Limb (tissue), 2 donors: ENCODE results near the gene KCTD15.
"Not testable (repeated sequence)": the region's sequence is repeated elsewhere in the genome, so short reads cannot be mapped to it uniquely, and the experiment has no call there.

Experiments
- DNase-seq, 2 donors: peaks; one replicate each; pipeline ENCODE4 v3.0.0-alpha.2; 2016; ENCODE audit errors: extremely low spot score in 2 of 2

The KCTD15 gene

DNA sequence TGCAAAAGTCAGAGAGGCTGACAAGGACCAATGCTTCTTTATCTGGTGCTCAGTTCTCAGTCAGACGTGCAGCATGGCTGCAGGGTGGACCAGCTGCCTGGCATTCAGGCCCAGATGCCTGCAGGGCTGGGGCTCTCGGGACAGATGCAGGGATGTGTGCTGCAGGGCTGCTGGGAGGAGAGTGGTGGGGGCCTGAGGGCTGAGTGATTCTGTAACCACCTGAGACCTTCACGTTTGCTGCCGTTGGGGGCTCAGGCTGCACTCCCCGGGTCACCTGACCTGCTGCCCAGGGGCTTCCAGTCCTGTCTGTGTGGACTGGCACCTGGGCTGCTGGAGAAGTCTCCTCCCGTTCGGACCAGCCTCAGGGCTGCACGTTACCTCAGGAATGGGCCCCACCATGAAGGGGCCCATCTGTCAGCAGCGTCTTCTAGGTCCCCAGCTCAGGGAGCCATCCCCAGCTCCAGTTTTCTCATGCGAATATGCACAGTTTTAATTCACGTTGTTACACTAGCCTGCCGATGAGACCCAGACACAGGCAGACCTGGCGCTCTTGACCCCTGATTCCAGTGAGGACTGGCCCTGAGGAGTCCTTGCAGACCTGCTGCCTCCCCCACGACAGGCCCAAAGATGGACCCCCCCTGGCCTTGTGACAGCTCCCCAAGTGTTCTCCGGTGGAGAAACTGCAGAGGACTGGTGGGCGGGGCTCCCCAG lies 16.9 kb downstream of the KCTD15 start:
- no peak for DNase-seq

GRCh38 chr19:33814181-33815165 lies 17.8 kb downstream of the KCTD15 start:
- DNase-seq: no peak

DNA sequence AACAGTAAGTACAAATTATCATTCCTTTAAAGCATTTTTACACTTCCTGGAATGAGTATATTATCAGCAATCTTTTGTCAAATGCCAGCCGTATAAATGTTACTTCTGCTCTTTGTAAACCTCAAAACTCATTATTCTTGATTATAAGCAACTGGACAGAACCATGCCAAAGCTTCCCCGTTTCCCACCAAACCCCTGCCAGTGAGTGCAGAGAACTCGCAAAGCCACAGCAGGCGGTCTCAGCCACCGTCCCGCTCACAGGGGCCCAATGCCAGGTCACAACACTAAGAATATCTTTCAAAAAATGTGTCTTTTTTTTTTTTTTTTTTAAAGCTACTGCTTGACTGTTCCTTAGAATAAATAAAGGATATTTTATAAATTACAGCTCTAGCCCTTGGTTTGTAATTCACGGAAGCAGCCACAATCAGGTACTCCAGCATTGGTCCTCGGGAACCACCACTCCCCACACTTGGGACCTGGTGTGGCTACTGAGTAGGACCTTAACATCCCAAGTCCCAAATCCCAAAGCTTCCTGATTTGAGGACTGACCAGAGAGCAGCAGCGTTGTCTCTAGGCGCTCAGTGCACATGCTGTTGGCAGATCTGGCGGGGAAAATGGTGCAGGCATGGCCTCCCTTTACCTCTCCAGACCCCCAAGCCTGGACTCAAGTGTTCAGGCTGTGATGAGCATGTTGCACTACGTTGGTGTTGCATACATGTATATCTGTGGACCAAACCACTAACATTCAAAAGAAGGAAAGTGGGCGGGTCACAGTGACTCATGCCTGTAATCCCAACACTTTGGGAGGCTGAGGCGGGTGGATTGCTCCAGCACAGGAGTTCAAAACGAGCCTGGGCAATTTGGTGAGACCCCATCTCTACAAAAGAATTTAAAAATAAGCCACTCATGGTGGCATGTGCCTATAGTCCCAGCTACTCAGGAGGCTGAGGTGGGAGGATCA lies 19.0 kb downstream of the KCTD15 start:
- DNase-seq: no peak

DNA sequence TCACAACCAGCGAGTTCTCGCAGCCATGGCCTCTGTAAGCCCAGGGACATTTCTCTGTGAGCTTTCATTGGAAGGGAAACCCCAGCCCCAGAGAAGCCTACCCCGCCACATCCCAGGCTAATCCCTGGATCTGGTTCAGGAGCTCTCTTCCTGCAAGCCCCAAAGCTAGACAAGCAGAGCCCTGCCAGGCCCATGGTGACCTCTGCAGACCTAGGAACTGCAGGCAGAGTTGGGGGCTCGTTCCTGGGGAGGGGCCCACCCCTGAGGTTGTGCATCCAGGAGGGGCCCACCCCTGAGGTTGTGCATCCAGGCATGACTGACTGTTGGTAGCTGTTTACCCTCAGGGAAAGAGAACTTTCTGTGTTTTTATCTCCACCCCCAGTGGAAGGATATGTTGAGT lies 21.7 kb downstream of the KCTD15 start:
- no peak for DNase-seq

GRCh38 chr19:33819078-33819477 lies 22.4 kb downstream of the KCTD15 start:
- DNase-seq: not testable (repeated sequence)

DNA sequence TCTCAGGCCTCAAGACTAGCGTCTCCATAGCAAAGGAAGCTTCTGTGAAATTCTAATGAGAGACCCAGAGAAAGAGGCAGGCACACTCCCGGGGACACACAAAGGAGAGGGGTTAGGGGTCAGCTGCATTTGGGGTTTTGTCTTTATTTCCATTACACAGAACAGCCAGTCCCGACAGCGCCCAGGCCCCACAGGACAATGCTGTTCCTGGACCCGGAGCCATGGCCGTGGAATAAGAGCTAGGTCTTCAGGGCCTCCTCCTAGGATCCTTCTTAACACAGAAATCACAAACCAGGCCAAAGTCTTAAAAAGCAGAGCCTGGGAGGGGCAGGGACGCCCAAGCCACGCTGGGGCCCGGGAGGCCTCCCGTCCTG lies 22.8 kb downstream of the KCTD15 start:
- DNase-seq: no peak

DNA sequence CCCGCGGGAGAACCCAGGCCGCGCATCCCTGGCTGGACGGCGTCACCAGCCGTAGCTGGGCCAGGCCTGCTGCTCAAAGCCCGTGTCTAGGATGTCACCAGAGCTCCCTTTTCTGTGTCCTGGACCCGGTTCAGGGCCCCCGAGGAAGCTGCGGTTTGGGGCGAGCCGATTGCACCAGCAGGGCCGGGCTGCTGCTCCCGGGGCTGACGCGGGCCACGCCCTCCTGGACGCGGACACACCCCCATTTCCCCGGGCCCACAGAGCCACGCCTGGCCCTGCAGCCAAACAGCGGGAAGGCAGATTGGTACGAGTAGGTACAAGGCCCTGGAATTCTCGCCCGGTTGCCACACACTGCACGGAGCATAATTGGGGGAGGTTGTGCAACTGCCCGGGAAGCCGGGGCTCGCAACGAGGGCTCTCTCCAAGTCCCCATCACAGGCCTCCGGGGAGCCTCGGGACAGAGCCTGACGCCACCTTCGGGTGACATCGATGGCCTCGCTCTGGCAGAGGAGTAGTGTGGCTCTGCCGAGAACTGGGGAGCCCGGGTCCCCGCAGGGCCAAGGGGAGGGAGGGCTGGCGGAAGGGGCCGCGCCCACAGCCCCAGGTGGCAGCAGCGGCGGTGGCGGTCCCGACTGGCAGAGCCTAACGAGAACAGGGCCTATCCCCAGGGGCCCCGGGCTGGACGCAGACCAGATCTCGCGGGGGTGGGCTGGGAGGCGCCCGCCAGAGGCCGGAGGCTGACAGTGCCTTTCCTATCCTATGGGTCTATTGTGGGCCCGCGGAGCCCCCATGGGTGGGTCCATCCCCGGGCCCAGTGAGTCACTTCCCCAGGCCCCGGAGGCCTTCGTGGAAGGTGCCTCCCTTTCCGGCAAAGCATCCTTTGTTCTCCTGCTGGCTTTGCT lies 23.5 kb downstream of the KCTD15 start:
- DNase-seq: peak; percentile 15 to 78

DNA sequence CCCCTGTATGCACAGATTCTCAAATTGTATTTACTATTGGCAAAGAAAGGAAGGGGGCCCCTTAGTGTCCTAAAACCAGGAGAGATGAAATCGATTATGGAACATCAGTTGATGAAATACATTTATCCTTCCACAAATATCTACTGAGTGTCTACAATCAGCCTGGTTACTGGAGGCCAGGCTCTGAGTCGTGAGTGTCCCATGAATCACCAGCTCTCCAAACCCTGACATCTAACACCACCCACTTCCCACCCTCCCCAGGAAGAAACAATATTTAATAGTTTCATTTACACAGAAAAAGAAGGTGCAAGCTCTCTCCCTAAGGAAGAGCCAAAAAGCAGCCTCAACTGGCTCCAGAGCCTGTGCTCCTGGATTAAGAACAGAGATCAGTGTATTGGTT lies 25.2 kb downstream of the KCTD15 start:
- no peak for DNase-seq

DNA sequence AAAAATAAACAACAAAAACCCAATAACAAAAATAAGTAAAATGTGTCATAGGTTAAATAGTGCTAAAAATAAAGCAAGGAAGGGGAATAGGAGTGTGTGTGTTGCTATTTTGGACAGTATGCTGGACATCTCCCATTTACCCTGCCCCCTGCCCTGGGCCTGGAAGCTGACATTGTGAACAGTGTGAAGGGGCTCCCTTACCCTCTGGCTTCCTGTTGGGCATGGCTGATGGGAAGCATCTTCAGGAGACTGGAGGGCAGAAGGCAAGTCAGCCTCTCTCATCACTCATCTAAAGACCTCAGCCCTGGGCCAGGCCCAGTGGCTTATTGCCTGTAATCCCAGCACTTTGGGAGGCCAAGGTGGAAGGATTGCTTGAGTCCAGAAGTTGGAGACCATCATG lies 26.7 kb downstream of the KCTD15 start:
- DNase-seq: no peak

DNA sequence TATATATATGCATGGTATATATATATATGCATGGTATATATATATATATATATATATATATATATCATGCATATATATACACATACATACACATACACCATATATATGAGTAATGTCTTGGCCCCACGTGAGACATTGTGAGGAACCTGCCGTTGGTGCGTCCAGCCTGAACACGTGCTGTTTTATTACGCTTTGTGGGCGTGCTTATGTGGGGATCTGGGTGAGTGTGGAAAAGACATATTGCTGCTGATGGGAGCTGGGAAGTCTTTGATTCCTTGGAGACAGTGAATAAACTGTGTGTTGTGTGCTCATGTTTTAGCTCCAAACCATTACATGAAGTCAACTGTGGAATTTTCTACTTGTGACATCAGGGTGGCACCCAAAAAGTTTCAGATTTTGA lies 28.9 kb downstream of the KCTD15 start:
- no peak for DNase-seq

- no peak for DNase-seq
Observed at GRCh38 chr19:33826521-33826920, 29.9 kb downstream of the KCTD15 start.

- no peak for DNase-seq
Observed at GRCh38 chr19:33828266-33829075, 31.8 kb downstream of the KCTD15 start.

- DNase-seq: no peak
Observed at GRCh38 chr19:33830264-33830663, 33.6 kb downstream of the KCTD15 start.

GRCh38 chr19:33831825-33832224 lies 35.2 kb downstream of the KCTD15 start:
- no peak for DNase-seq

- DNase-seq: no peak
Observed at GRCh38 chr19:33832633-33833032, 36.0 kb downstream of the KCTD15 start.

DNA sequence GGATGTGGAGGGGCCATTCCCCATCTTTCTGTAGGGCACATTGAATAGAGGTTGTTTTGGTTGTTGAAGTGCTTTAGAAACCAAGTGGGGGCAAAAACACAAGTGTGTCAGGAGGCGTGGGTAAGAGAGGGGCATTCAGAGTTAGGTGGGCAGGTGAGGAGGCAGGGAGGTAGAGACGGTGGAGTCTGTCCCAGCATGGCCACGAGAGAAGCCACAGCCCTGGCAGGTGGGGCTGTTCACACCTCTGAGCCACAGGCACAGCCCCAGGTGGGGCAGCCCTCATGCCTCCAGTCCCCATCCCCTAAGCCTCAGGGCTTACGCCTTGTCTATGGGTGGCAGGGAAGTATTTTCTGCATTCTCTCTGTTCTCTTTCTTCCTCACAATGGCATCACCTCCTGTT lies 43.7 kb downstream of the KCTD15 start:
- DNase-seq: no peak

GRCh38 chr19:33840783-33841182 lies 44.1 kb downstream of the KCTD15 start:
- DNase-seq: no peak

DNA sequence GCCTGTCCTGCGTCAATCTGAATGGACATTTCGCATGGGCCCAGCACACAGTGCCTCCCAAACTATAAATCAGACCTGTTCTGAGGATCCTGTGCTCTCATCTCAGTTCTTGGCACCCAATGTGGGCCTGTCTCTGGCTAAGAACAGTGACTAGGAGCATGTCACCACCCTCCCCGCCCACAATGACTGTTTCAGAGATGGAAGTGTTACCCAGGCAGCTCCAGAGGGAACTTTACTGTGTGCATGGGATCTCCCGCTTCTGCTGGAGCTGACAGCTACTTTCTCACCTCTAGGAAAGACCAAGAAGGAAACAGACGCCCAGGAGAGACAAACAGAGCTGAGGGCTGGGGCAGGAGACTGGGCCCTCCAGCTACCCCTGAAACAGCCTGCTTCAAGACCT lies 45.0 kb downstream of the KCTD15 start:
- DNase-seq: no peak

- DNase-seq: no peak
Observed at GRCh38 chr19:33844478-33844877, 47.8 kb downstream of the KCTD15 start.

DNA sequence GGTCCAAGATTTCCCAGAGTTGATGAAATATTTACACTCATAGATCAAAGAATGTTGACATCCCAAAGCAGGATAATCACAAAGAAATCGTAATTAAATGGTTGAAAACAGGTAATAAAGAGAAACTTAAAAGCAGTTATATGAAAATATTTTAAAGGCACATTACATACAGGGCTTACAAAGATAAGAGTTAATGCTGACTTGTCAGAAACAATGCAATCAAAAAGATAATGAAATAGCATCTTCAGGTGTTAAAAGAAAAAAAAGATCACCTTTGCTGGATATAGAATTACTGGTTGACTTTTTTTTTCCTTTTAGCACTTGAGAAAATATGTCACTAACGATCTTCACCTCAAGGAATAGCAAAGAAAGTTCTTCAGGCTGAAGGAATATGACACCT lies 48.8 kb downstream of the KCTD15 start:
- no peak for DNase-seq
